ENCODE results near the gene CCDC9B. TPM values are rescaled to one million over a fixed set of nuclear protein-coding genes. Genes with fewer than 3 reads are reported as not detected.

CCDC9B gene
- total RNA-seq, 4 donors from 2014 or later, result 0.65 to 5.3 (median 3.0) TPM

GRCh38 chr15:40364251-40364650 is 23.5 kb upstream of the CCDC9B start:
- TF ChIP-seq CTCF (IDR thresholded peaks at IDR 0.05; ENCODE audit: low read depth), result no peak

DNA sequence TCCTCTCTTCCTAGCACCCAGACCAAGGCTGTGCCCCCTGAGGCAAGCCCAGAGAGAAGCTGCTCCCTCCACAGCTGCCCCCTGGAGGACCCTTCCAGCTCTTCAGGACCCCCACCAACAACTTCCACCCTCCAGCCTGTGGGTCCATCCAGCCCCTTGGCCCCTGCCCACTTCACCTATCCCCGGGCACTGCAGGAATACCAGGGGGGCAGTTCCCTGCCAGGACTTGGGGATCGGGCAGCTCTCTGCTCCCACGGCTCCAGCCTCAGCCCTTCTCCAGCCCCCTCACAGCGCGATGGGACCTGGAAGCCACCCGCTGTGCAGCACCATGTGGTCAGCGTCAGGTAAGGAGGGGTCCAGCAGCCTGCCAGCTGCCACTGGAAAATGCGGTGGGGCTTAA is 22.9 kb upstream of the CCDC9B start:
- no peak for TF ChIP-seq CTCF (IDR thresholded peaks at IDR 0.05; ENCODE audit: low read depth)

- no peak for TF ChIP-seq CTCF (IDR thresholded peaks at IDR 0.05; ENCODE audit: low read depth)
Measured at GRCh38 chr15:40361640-40362039, 20.9 kb upstream of the CCDC9B start.

DNA sequence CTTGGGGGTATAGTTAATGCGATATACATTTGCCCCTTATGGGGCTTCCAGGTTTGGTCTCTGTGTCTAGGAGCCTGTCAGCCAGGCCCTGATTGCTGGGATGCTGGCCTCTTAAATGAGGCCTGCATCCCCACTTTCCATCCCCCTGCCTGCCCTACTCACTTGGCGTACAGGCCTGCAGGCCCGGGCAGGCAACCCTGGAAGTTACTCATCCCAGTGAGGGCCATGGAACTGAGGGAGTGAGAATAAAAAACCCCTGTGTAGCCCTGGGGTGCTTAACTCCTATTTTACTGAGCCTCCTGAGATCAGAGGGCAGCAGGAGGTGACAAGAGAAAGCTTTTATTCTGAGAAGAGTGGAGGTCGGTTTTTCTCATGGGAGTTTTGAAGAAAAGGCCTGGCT is 19.3 kb upstream of the CCDC9B start:
- TF ChIP-seq CTCF (IDR thresholded peaks at IDR 0.05; ENCODE audit: low read depth), result no peak

- TF ChIP-seq CTCF (IDR thresholded peaks at IDR 0.05; ENCODE audit: low read depth), result no peak
Measured at GRCh38 chr15:40358471-40359353, 18.0 kb upstream of the CCDC9B start.

DNA sequence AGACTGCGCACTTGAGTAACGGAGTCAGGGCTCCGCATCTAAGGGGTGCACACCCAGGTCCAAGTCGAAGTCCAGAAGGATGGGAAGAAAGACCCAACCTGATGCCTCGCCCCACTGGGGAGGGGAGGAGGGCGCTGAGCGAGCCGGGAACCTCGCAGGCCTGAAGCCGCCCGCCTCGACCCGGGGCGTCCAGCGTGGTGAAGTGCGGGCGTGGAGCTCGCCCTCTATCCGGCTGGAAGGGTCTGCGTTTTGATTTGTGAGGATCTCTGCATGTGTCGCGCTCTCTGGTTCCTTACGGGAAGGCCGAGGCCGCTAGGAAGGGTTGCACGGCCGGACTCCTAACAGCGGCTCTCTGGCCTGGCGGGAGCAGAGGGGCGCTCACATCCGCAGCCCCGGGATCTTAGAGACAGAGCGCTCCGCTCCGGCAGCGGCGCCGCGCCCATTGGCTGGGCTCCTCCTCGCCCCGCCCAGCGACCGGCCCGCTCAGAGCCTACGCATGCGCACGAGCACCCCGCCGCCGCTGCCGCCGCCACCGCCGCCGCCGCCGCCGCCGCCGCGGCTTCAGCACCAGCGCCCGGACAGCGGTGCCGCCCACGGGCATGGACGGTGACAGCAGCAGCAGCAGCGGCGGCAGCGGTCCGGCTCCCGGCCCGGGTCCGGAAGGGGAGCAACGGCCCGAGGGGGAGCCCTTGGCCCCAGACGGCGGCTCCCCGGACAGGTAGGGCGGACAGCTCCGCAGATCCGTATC is 17.2 kb upstream of the CCDC9B start, which contains the start of gene DISP2:
DISP2 (plus strand) TSS at position 497 of the 748 bp plus-strand sequence; CDS start at position 600, 103 bp downstream.
- TF ChIP-seq CTCF (IDR thresholded peaks at IDR 0.05; ENCODE audit: low read depth), result no peak

- no peak for TF ChIP-seq CTCF (IDR thresholded peaks at IDR 0.05; ENCODE audit: low read depth)
Measured at GRCh38 chr15:40357246-40357645, 16.5 kb upstream of the CCDC9B start.

All from subcutaneous adipose tissue (tissue), 4 donors.